ENCODE results near the gene KRT78.

DNA sequence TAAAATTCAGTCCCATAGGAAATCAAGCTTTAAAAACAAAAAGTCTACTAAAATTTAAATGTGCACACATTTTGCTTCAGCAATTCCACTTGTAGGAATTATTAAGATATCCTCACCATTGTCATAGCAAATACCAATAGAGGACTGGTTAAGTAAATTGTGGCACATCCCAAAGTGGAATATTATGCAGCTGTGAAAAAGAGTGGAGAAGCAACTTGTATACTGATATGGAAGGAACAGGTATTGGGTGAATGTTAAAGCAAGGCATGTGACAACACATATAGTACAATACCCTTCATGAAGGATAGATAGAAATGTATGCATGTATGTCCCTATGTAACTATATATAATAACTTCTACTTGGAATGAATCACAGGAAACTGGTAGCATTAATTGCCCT lies 44.2 kb upstream of the KRT78 start:
- TF ChIP-seq, protein P1, sequence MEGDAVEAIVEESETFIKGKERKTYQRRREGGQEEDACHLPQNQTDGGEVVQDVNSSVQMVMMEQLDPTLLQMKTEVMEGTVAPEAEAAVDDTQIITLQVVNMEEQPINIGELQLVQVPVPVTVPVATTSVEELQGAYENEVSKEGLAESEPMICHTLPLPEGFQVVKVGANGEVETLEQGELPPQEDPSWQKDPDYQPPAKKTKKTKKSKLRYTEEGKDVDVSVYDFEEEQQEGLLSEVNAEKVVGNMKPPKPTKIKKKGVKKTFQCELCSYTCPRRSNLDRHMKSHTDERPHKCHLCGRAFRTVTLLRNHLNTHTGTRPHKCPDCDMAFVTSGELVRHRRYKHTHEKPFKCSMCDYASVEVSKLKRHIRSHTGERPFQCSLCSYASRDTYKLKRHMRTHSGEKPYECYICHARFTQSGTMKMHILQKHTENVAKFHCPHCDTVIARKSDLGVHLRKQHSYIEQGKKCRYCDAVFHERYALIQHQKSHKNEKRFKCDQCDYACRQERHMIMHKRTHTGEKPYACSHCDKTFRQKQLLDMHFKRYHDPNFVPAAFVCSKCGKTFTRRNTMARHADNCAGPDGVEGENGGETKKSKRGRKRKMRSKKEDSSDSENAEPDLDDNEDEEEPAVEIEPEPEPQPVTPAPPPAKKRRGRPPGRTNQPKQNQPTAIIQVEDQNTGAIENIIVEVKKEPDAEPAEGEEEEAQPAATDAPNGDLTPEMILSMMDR (IDR thresholded peaks at IDR 0.05): no peak
- TF ChIP-seq EZH2 (IDR thresholded peaks at IDR 0.05; ENCODE audit: borderline replicate concordance, insufficient read depth, low read depth, low read length, poor library complexity, severe bottlenecking): no peak
